Panc1 (cell line): ENCODE data around the gene IST1. TPM values are rescaled to one million over a fixed set of nuclear protein-coding genes. Genes with fewer than 3 reads are reported as not detected.

Experiments
- ATAC-seq: fragments of 200-7000 bp; cut with Tn5 transposase; 2 replicates; pipeline ENCODE4 v1.9.1; 2020; ENCODE audit warnings: mild to moderate bottlenecking, moderate library complexity
- BruUV-seq: library from RNA; stranded (reverse); fragments of 400-500 nt; replicated peaks from 2 replicates; lab custom pipeline; 2021; lab: Mats Ljungman, UMichigan
- CTCF ChIA-PET: fragments of 300-600 bp; sonication (Branson Sonifier 250); formaldehyde crosslinking; loops from one replicate; lab custom pipeline; 2022; ENCODE audit warnings: antibody characterized with exemption; lab: Charles Lee
- POLR2A ChIA-PET: fragments of 300-600 bp; sonication (Branson Sonifier 250); formaldehyde crosslinking; loops from one replicate; lab custom pipeline; 2022; ENCODE audit warnings: antibody characterized with exemption; lab: Charles Lee
- DNase-seq: peaks from one replicate; pipeline ENCODE4 v3.0.0-alpha.2; 2010; ENCODE audit warnings: low read depth, low spot score
- H3K27ac ChIP-seq: 2 replicates; pipeline ENCODE4 v1.5.1; 2011; ENCODE audit warnings: mild to moderate bottlenecking, low read length, inconsistent platforms
- H3K27me3 ChIP-seq: fragments of 200-500 bp; sonication (Bioruptor generic); 2 replicates; pipeline ENCODE4 v1.6.0; 2014; ENCODE audit warnings: low read length, inconsistent platforms; ENCODE audit not compliant: control insufficient read depth, insufficient read depth
- H3K36me3 ChIP-seq: fragments of 200-500 bp; sonication (Bioruptor generic); 2 replicates; pipeline ENCODE4 v1.5.1; 2014; ENCODE audit warnings: inconsistent platforms, mild to moderate bottlenecking, low read length, moderate library complexity; ENCODE audit not compliant: control insufficient read depth, insufficient read depth
- H3K4me1 ChIP-seq: 2 replicates; pipeline ENCODE4 v1.5.1; 2011; ENCODE audit warnings: inconsistent platforms, mild to moderate bottlenecking, low read length, moderate library complexity; ENCODE audit not compliant: control insufficient read depth, insufficient read depth
- H3K4me3 ChIP-seq, 2 experiments: 2 replicates each; pipeline ENCODE4 v1.5.1; 2011 to 2012; ENCODE audit warnings: low read depth in 2 of 2, low read length in 2 of 2, mild to moderate bottlenecking in 2 of 2, inconsistent platforms in 1 of 2, moderate library complexity in 1 of 2
- H3K9me3 ChIP-seq: fragments of 200-500 bp; sonication (Bioruptor generic); 2 replicates; pipeline ENCODE4 v1.5.1; 2014; ENCODE audit warnings: low read depth, mild to moderate bottlenecking, inconsistent platforms, low read length, moderate library complexity; ENCODE audit not compliant: control insufficient read depth, insufficient read depth
- POLR2AphosphoS5 ChIP-seq: IDR thresholded peaks from 2 replicates; pipeline ENCODE4 v1.6.1; 2012; ENCODE audit warnings: mild to moderate bottlenecking, low read depth, low read length, moderate library complexity
- REST ChIP-seq, 2 experiments: IDR thresholded peaks; 2 replicates each; pipeline ENCODE4 v1.6.1; 2011 to 2012; ENCODE audit warnings: low read depth in 2 of 2, control low read depth in 1 of 2, low read length in 1 of 2, mild to moderate bottlenecking in 1 of 2, moderate library complexity in 1 of 2; ENCODE audit not compliant: insufficient read depth in 1 of 2
- SIN3A ChIP-seq: IDR thresholded peaks from 2 replicates; pipeline ENCODE4 v1.6.1; 2012; ENCODE audit warnings: low read depth, mild to moderate bottlenecking, low read length, moderate library complexity, borderline replicate concordance; ENCODE audit not compliant: insufficient read depth
- TCF7L2 ChIP-seq: IDR thresholded peaks from 2 replicates; pipeline ENCODE4 v1.6.1; 2011; ENCODE audit warnings: mild to moderate bottlenecking, low read depth, low read length, inconsistent platforms
- in situ Hi-C: cut with HindIII; loops from 2 replicates; pipeline ENCODE4 v1.10.0; 2016; ENCODE audit warnings: low sequenced_read_pairs, low pct_unique_long_range_greater_than_20kb
- intact Hi-C: fragments of 100-400 bp; cut with micrococcal nuclease; formaldehyde crosslinking; loops from one replicate; pipeline ENCODE4 v1.10.0; 2022; ENCODE audit not compliant: unreplicated experiment
- total RNA-seq: library from RNA; stranded (reverse); gene quantifications from one replicate; pipeline ENCODE4 v1.2.1, GENCODE V29; 2021; ENCODE audit not compliant: unreplicated experiment
- TF ChIP-seq, protein P1 (sequence below): fragments of 450-650 bp; IDR thresholded peaks from 2 replicates; pipeline ENCODE4 v1.5.1; 2017; ENCODE audit warnings: mild to moderate bottlenecking

The IST1 gene
- total RNA-seq, 1 experiment from 2014 or later, result 173 TPM

DNA sequence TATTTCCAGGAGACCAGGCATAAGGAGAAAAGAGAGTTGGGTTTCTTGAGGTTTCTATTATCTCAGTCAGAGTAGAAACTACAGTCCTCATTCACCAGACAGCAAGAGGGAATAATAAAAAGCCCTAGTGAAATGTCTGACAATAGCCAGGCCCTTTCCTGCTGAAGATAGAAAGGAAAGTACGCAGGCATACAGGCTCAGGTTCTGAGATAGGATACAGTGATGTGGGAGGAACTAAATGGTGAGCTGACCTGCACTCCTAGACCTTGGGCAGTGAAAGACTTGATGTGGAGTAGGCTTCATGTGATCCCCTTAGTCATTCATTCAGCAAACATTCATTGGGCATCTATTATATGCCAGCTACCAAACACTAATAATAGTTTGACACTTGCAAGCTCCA, 26.2 kb upstream of the IST1 start:
- POLR2A ChIA-PET, result no interaction called here
- H3K36me3 ChIP-seq, result no peaks in the 10 kb centered on the region
- DNase-seq (no peak), ATAC-seq (no peak)
- H3K27ac ChIP-seq, result no peak overlapping the region
- intact Hi-C loops, result no loop called here
- TF ChIP-seq SIN3A, result no peak
- no peak for TF ChIP-seq POLR2AphosphoS5
- TF ChIP-seq TCF7L2, result no peak
- no peak for TF ChIP-seq REST (IDR thresholded peaks at IDR 0.05; ENCODE audit: insufficient read depth in 1 of 2, low read depth in 2 of 2, low read length in 1 of 2)
- TF ChIP-seq, protein P1, sequence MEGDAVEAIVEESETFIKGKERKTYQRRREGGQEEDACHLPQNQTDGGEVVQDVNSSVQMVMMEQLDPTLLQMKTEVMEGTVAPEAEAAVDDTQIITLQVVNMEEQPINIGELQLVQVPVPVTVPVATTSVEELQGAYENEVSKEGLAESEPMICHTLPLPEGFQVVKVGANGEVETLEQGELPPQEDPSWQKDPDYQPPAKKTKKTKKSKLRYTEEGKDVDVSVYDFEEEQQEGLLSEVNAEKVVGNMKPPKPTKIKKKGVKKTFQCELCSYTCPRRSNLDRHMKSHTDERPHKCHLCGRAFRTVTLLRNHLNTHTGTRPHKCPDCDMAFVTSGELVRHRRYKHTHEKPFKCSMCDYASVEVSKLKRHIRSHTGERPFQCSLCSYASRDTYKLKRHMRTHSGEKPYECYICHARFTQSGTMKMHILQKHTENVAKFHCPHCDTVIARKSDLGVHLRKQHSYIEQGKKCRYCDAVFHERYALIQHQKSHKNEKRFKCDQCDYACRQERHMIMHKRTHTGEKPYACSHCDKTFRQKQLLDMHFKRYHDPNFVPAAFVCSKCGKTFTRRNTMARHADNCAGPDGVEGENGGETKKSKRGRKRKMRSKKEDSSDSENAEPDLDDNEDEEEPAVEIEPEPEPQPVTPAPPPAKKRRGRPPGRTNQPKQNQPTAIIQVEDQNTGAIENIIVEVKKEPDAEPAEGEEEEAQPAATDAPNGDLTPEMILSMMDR, result no peak
- no peak overlapping the region for H3K4me3 ChIP-seq
- BruUV-seq, result no TSS peak
- no peaks in the 10 kb centered on the region for H3K9me3 ChIP-seq
- CTCF ChIA-PET, result interaction anchor here (0.5 kb wide), 1 partner anchor 146 kb away, joined by 3 read pairs; no protein-coding TSS in a partner anchor
- no peaks in the 10 kb centered on the region for H3K4me1 ChIP-seq
- no peaks in the 10 kb centered on the region for H3K27me3 ChIP-seq
- in situ Hi-C loops, result no loop called here

- no peak overlapping the region for H3K27ac ChIP-seq
- intact Hi-C loops, result no loop called here
- H3K27me3 ChIP-seq, result no peaks in the 10 kb centered on the region
- ChIA-PET POLR2A (no interaction called here), CTCF (no interaction called here)
- no peak for TF ChIP-seq TCF7L2
- no peak for TF ChIP-seq POLR2AphosphoS5
- TF ChIP-seq, protein P1, result no peak
- no peak for TF ChIP-seq SIN3A
- TF ChIP-seq REST (IDR thresholded peaks at IDR 0.05; ENCODE audit: insufficient read depth in 1 of 2, low read depth in 2 of 2, low read length in 1 of 2), result no peak
- no peak overlapping the region for H3K4me3 ChIP-seq
- no peaks in the 10 kb centered on the region for H3K4me1 ChIP-seq
- ATAC-seq (no peak), DNase-seq (no peak)
- in situ Hi-C loops, result no loop called here
- H3K9me3 ChIP-seq, result no peaks in the 10 kb centered on the region
- BruUV-seq, result no TSS peak
- H3K36me3 ChIP-seq, result no peaks in the 10 kb centered on the region
Observed at GRCh38 chr16:71870818-71871217, 24.5 kb upstream of the IST1 start.
